GM21360 (cell line): ENCODE results near the gene APOOL.
A peak's percentile ranks its signal among the peaks of the same experiment; 100 is the strongest.
"Not testable (repeated sequence)": the region's sequence is repeated elsewhere in the genome, so short reads cannot be mapped to it uniquely, and the experiment has no call there.

Experiments
- ATAC-seq: cut with Tn5 transposase; IDR thresholded peaks from one replicate; pipeline ENCODE4 v1.9.1; 2021; ENCODE audit warnings: mild to moderate bottlenecking, moderate library complexity; ENCODE audit not compliant: unreplicated experiment

Gene APOOL

GRCh38 chrX:85003655-85004244 is at the start of gene APOOL:
APOOL (plus strand) TSS chrX:85003877; CDS start chrX:85003913, 36 bp downstream.
- peak; percentile 97 for ATAC-seq

DNA sequence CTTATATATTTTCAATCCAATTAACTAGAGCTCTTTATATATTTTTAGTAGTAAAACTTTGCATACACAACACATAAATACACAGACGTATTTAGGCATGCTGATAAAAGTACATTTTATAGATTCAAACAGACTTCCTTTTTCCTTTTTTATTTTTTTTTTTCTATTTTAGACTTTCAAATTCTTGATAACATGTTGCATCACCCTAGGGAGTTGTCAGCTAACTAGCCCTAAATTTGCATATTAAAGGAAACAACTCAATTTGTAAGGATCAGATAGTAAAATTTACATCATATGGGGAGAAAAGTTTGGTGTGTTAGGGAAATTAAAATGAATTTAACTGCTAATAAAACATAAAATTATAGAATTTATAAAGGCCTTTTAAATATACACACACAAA is 47.4 kb upstream of the APOOL start:
- no peak for ATAC-seq

GRCh38 chrX:84974803-84975202 is 28.9 kb upstream of the APOOL start:
- ATAC-seq: no peak

DNA sequence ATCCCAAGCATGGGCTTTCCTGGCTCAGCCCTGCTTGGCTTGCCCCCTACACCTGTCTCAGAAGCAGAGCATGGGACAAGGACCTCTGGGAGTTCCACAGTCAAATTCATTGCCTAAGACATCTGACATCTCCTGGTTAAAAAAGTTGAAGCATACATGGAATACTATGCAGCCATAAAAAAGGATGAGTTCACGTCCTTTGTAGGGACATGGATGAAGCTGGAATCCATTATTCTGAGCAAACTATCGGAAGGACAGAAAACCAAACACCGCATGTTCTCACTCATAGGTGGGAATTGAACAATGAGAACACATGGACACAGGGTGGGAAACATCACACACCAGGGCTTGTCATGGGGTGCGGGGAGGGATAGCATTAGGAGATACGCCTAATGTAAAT is 11.9 kb upstream of the APOOL start:
- not testable (repeated sequence) for ATAC-seq

- ATAC-seq: no peak
Measured at GRCh38 chrX:84993150-84993549, 10.5 kb upstream of the APOOL start.

- ATAC-seq: no peak
Measured at GRCh38 chrX:85001344-85001743, 2.3 kb upstream of the APOOL start.

GRCh38 chrX:85004255-85004654 is 578 bp downstream of the APOOL start:
- no peak for ATAC-seq

DNA sequence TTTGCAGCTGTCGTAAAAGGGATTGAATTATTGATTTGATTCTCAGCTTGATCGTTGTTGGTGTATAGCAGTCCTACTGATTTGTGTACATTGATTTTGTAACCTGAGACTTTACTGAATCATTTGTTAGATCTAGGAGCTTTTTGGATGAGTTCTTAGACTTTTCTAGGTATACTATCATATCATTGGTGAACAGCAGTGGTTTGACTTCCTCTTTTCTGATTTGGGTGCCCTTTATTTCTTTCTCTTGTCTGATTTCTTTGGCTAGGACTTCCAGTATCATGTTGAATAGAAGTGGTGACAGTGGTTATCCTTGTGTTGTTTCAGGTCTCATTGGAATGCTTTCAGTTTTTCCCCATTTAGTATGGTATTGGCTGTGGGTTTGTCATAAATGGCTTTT is 8.4 kb downstream of the APOOL start:
- no peak for ATAC-seq

DNA sequence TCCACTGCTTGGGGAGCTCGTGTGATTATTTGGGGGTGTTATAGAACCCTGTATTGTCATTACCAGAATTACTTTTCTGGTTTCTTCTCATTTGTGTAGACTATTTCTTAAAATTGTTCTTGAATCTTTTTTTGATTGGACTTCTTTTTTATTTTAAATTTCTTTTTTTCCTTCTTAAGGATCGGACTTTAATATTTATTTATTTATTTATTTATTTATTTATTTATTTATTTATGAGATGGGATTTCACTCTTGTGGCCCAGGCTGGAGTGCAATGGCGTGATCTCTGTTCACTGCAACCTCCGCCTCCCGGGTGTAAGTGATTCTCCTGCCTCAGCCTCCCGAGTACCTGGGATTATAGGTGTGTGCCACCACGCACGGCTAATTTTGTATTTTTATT is 11.7 kb downstream of the APOOL start:
- ATAC-seq: not testable (repeated sequence)

GRCh38 chrX:85017721-85018120 is 14.0 kb downstream of the APOOL start:
- no peak for ATAC-seq

GRCh38 chrX:85018471-85018870 is 14.8 kb downstream of the APOOL start:
- no peak for ATAC-seq

DNA sequence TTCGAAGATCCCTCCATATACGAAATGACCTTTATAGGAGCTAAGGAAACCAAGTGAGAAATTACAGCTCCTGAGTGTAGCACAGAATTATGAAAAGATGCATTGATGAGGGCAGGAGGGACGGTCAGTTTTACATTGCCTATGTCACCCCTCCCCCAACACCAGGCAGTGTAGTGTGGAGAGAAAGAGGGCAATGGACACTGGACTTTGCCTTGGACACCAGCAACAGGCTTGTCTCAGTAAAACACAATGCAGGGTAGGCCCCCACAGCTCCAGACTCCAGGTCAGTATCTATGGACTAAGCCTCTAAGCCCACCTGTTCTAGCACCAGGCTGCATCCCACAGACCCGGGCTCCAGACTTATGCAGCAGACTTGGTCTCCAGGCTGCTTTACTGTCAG is 16.5 kb downstream of the APOOL start:
- no peak for ATAC-seq

GRCh38 chrX:85024044-85024443 is 20.4 kb downstream of the APOOL start:
- no peak for ATAC-seq

DNA sequence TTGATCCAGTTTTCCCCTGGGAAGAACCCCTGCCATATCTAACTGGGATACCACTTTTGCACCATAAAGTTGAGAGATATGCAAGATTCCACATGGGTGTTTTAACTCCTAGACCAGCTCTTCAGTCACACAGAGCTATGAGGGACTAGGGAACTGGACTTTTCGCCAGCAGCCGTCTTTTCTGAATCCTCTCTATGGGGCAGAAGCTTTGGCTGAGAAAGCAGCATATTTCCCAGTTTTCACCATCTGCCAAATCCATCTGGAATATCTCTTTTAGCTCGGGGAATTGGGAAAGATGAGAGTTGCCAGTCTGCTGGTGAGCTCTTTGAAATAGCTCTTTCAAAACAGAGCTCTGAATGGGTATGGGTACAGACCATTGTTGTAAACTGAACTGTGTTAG is 20.9 kb downstream of the APOOL start:
- ATAC-seq: no peak

- ATAC-seq: no peak
Measured at GRCh38 chrX:85026170-85026569, 22.5 kb downstream of the APOOL start.

DNA sequence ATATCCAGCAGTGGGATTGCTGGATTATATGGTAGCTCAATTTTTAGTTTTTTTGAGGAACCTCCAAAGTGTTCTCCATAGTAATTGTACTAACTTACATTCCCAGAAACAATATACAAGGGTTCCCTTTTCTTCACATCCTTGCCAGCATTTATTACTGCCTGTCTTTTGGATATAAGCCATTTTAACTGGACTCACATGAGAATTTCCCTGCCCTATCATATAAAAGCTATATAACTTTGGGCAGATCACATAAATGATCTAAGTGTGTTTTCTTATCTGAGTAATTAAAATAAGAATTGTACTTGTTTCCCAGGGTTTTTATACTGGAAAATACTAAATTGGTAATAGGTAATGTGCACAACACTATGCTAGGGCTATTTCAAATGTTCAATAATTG is 25.4 kb downstream of the APOOL start:
- ATAC-seq: no peak

- ATAC-seq: no peak
Measured at GRCh38 chrX:85031505-85031904, 27.8 kb downstream of the APOOL start.

DNA sequence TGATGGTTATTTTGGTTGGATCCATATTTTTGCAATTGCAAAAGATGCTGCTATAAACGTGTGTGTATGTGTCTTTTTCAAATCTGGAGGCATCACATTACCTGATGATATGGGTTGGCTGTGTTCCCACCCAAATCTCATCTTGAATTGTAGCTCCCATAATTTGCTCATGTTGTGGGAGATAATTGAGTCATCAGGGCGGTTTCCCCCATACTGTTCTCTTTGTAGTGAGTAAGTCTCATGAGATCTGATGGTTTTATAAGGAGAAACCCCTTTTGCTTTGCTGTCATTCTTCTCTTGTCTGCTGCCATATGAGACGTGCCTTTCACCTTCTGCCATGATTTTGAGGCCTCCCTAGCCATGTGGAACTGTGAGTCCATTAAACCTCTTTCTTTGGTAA is 33.4 kb downstream of the APOOL start:
- no peak for ATAC-seq

- ATAC-seq: no peak
Measured at GRCh38 chrX:85051627-85052026, 48.0 kb downstream of the APOOL start.

DNA sequence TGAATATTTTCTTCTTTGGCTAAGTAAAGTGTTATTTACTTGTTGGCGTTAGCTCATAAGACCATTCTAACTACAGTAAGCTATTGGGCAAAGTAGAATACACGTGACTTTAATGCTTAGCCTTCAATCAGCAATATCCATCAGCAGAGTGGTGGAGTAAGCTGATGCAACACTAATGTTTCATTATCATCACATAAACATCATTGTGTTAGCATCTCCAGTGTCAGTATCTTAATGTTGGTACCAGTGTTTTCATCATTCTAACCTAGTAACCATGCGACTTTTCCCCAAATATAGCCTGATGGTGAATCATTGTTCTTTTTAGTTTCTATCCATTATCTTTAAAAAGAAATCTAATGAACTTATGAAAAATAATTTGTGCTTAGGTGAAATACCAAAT is 48.5 kb downstream of the APOOL start:
- ATAC-seq: no peak

DNA sequence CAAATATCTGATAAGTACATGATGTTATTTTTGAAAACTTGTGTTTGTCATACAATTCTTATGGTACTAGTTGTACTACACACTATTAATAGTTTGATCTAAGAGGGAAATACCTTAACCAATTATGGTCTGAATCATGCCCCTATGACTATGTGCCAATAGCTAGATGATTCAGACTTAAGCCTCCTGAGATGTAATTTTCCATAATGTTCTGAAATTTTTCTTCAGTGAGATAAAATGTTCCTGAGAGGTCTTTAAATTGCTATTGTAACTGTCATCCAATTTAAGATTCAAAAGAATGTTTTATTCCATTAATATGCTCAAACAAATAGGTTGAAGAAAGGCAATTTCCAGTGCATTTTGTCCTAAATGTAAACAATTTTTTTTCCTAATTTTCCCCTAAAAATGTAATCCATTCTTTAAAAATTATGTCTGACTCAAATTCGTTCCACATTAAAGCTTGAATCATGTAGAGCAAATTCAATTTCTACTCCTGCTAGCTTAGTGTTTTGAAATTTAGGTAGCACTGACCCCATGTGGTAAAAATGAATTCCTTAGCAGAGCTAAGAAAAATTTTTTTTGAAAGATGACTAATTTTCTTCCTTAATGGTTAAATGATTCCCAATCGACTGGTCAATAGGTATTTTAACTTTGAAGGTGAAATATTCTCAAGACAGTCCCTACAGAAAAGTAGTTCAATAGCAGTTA is 49.1 kb downstream of the APOOL start:
- ATAC-seq: peak; percentile 60

DNA sequence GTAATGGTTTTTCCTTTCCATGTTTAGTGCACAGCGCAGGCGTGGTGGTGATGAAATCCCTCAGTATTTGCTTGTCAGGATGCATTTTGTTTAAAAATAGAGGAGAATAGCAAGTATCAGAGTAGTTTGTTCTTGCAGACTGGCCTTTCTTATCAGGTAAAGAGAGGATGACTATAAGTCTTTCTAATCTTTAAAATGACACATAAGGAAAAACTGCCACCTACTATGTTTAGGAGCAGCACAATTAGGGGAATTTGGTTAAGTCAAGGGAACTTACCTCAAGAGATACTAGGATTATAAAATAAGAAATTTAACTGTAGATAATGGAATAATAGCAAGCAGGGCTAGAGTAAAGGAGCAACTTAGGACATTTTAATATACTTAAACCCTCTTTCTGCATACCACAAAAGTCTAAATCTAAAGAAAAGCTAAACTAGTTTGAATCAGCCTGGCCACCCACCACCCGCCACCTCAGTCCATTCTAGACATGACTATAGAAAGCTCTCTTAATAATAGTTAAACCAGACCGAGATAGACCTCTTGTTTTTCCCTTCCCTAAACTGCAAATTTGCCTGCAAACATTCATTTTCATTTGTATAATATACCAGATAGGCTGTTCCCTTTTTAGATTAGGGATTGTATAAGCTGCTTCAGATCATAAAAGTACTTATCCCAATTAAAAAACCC is 62.0 kb downstream of the APOOL start:
- no peak for ATAC-seq
